Panc1 (cell line): ENCODE measurements around the gene CNGA3. TPM values are rescaled to one million over a fixed set of nuclear protein-coding genes. Genes with fewer than 3 reads are reported as not detected.

Experiments used
- ATAC-seq: fragments of 200-7000 bp; cut with Tn5 transposase; 2 replicates; pipeline ENCODE4 v1.9.1; 2020; ENCODE audit warnings: mild to moderate bottlenecking, moderate library complexity
- BruUV-seq: library from RNA; stranded (reverse); fragments of 400-500 nt; replicated peaks from 2 replicates; lab custom pipeline; 2021; lab: Mats Ljungman, UMichigan
- CTCF ChIA-PET: fragments of 300-600 bp; sonication (Branson Sonifier 250); formaldehyde crosslinking; loops from one replicate; lab custom pipeline; 2022; ENCODE audit warnings: antibody characterized with exemption; lab: Charles Lee
- POLR2A ChIA-PET: fragments of 300-600 bp; sonication (Branson Sonifier 250); formaldehyde crosslinking; loops from one replicate; lab custom pipeline; 2022; ENCODE audit warnings: antibody characterized with exemption; lab: Charles Lee
- DNase-seq: peaks from one replicate; pipeline ENCODE4 v3.0.0-alpha.2; 2010; ENCODE audit warnings: low read depth, low spot score
- H3K27ac ChIP-seq: 2 replicates; pipeline ENCODE4 v1.5.1; 2011; ENCODE audit warnings: mild to moderate bottlenecking, low read length, inconsistent platforms
- H3K27me3 ChIP-seq: fragments of 200-500 bp; sonication (Bioruptor generic); 2 replicates; pipeline ENCODE4 v1.6.0; 2014; ENCODE audit warnings: low read length, inconsistent platforms; ENCODE audit not compliant: control insufficient read depth, insufficient read depth
- H3K36me3 ChIP-seq: fragments of 200-500 bp; sonication (Bioruptor generic); 2 replicates; pipeline ENCODE4 v1.5.1; 2014; ENCODE audit warnings: inconsistent platforms, mild to moderate bottlenecking, low read length, moderate library complexity; ENCODE audit not compliant: control insufficient read depth, insufficient read depth
- H3K4me1 ChIP-seq: 2 replicates; pipeline ENCODE4 v1.5.1; 2011; ENCODE audit warnings: inconsistent platforms, mild to moderate bottlenecking, low read length, moderate library complexity; ENCODE audit not compliant: control insufficient read depth, insufficient read depth
- H3K4me3 ChIP-seq, 2 experiments: 2 replicates each; pipeline ENCODE4 v1.5.1; 2011 to 2012; ENCODE audit warnings: low read depth in 2 of 2, low read length in 2 of 2, mild to moderate bottlenecking in 2 of 2, inconsistent platforms in 1 of 2, moderate library complexity in 1 of 2
- H3K9me3 ChIP-seq: fragments of 200-500 bp; sonication (Bioruptor generic); 2 replicates; pipeline ENCODE4 v1.5.1; 2014; ENCODE audit warnings: low read depth, mild to moderate bottlenecking, inconsistent platforms, low read length, moderate library complexity; ENCODE audit not compliant: control insufficient read depth, insufficient read depth
- CTCF ChIP-seq: fragments of 450-650 bp; IDR thresholded peaks from 2 replicates; pipeline ENCODE4 v1.5.1; 2017; ENCODE audit warnings: mild to moderate bottlenecking
- POLR2AphosphoS5 ChIP-seq: IDR thresholded peaks from 2 replicates; pipeline ENCODE4 v1.6.1; 2012; ENCODE audit warnings: mild to moderate bottlenecking, low read depth, low read length, moderate library complexity
- REST ChIP-seq, 2 experiments: IDR thresholded peaks; 2 replicates each; pipeline ENCODE4 v1.6.1; 2011 to 2012; ENCODE audit warnings: low read depth in 2 of 2, control low read depth in 1 of 2, low read length in 1 of 2, mild to moderate bottlenecking in 1 of 2, moderate library complexity in 1 of 2; ENCODE audit not compliant: insufficient read depth in 1 of 2
- SIN3A ChIP-seq: IDR thresholded peaks from 2 replicates; pipeline ENCODE4 v1.6.1; 2012; ENCODE audit warnings: low read depth, mild to moderate bottlenecking, low read length, moderate library complexity, borderline replicate concordance; ENCODE audit not compliant: insufficient read depth
- TCF7L2 ChIP-seq: IDR thresholded peaks from 2 replicates; pipeline ENCODE4 v1.6.1; 2011; ENCODE audit warnings: mild to moderate bottlenecking, low read depth, low read length, inconsistent platforms
- in situ Hi-C: cut with HindIII; loops from 2 replicates; pipeline ENCODE4 v1.10.0; 2016; ENCODE audit warnings: low sequenced_read_pairs, low pct_unique_long_range_greater_than_20kb
- intact Hi-C: fragments of 100-400 bp; cut with micrococcal nuclease; formaldehyde crosslinking; loops from one replicate; pipeline ENCODE4 v1.10.0; 2022; ENCODE audit not compliant: unreplicated experiment
- total RNA-seq: library from RNA; stranded (reverse); gene quantifications from one replicate; pipeline ENCODE4 v1.2.1, GENCODE V29; 2021; ENCODE audit not compliant: unreplicated experiment

The CNGA3 gene
- total RNA-seq, 1 experiment from 2014 or later, result not detected

- ChIA-PET CTCF (no interaction called here), POLR2A (no interaction called here)
- Histone ChIP-seq H3K27ac (no peak overlapping the region), H3K27me3 (peaks cover 3% of the 10 kb centered on the region; the same call in 1 of the 2 replicates), H3K36me3 (no peaks in the 10 kb centered on the region), H3K9me3 (no peaks in the 10 kb centered on the region), H3K4me1 (no peaks in the 10 kb centered on the region), H3K4me3 (no peak overlapping the region)
- no peak for TF ChIP-seq TCF7L2
- TF ChIP-seq CTCF, result no peak
- no peak for TF ChIP-seq SIN3A
- TF ChIP-seq POLR2AphosphoS5, result no peak
- TF ChIP-seq REST (IDR thresholded peaks at IDR 0.05; ENCODE audit: insufficient read depth in 1 of 2, low read depth in 2 of 2, low read length in 1 of 2), result no peak
- no peak for DNase-seq
- intact Hi-C loops (loop anchor here (10.0 kb wide), 2 partner anchors 393 to 683 kb away; partner anchors contain the start of gene TMEM131), in situ Hi-C loops (no loop called here)
- BruUV-seq, result no TSS peak
- no peak for ATAC-seq
Measured at GRCh38 chr2:98388081-98388480, 41.8 kb downstream of the CNGA3 start.

DNA sequence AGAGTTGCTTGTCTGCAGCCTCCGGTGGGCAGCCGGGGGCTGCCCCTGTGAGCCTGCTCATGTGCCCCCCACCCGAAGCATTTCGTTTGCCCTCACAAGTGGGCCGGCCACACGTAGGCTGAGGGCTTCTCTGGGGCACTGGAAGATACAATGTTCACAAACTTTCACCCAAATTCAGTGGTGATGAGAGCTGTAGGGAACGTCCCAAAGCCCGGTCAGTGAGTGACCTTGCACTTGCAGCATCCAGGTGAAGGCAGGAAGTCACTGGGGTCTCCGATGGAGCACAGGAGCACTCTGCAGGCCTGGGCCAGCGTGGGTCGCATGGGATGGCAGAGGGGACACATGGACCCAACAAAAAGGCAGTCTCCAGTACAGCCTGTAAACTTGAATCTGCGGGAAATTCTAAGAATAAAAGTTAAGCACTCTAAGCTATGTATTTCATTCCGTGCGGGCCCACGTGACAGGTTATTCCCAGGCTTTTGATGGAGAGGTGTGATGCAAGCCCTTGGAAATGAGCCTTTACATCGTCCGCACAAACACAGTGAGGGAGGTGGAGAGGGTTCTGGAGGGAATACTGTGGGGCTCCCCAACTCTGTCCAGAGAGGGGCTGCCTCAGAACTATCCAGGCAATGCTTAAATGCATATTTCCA is 42.5 kb downstream of the CNGA3 start:
- POLR2A ChIA-PET, result no interaction called here
- Histone ChIP-seq H3K36me3 (no peaks in the 10 kb centered on the region), H3K27ac (no peak overlapping the region), H3K9me3 (no peaks in the 10 kb centered on the region), H3K4me1 (no peaks in the 10 kb centered on the region), H3K4me3 (no peak overlapping the region), H3K27me3 (peaks cover 3% of the 10 kb centered on the region; the same call in 1 of the 2 replicates)
- DNase-seq (no peak), ATAC-seq (no peak)
- intact Hi-C loops (loop anchor here (10.0 kb wide), 2 partner anchors 394 to 684 kb away; partner anchors contain the start of gene TMEM131), in situ Hi-C loops (no loop called here)
- TF ChIP-seq CTCF, result no peak
- TF ChIP-seq SIN3A, result no peak
- no peak for TF ChIP-seq TCF7L2
- no peak for TF ChIP-seq REST (IDR thresholded peaks at IDR 0.05; ENCODE audit: insufficient read depth in 1 of 2, low read depth in 2 of 2, low read length in 1 of 2)
- TF ChIP-seq POLR2AphosphoS5, result no peak
- CTCF ChIA-PET, result no interaction called here
- BruUV-seq, result no TSS peak
